Measurements from ENCODE around the gene CPNE5. TPM values are rescaled to one million over a fixed set of nuclear protein-coding genes. Genes with fewer than 3 reads are reported as not detected.

Gene CPNE5
- total RNA-seq, 1 donor from 2014 or later: 2.9 TPM

GRCh38 chr6:36692861-36693702 is 146.2 kb downstream of the CPNE5 start:
- Mint-ChIP-seq H3K27me3 (ENCODE audit: unreplicated experiment) (peaks cover 8% of the 10 kb centered on the region), H3K36me3 (ENCODE audit: unreplicated experiment) (no peaks in the 10 kb centered on the region), H3K4me1 (ENCODE audit: low read depth, unreplicated experiment) (peaks cover 2% of the 10 kb centered on the region), H3K4me3 (ENCODE audit: unreplicated experiment) (no peak overlapping the region), H3K27ac (ENCODE audit: unreplicated experiment) (no peak overlapping the region), H3K9me3 (ENCODE audit: unreplicated experiment) (no peaks in the 10 kb centered on the region)
- no peak for DNase-seq
- no peak for TF ChIP-seq CTCF (IDR thresholded peaks at IDR 0.05; ENCODE audit: partially characterized antibody, unreplicated experiment)

DNA sequence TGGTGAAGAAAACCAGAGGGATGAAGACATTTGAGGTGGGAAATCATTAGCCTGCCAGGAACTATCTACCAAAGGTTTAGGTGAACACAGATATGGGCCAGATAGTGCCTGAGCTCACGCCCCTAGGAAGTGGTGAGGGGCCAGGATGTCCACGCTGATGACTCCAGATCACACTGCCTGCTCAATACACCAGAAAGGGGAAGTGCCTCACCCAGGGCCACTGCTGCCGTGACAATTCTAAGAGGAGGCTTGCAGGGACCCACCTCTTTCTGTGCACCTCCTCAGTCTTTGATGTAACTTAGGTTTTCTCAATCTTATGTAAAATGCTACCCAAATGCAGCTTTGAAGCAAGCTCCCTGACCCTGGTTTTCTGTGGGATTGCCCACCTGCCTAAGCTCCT is 147.0 kb downstream of the CPNE5 start:
- H3K4me1 Mint-ChIP-seq (ENCODE audit: low read depth, unreplicated experiment): peaks cover 2% of the 10 kb centered on the region
- no peak overlapping the region for H3K4me3 Mint-ChIP-seq (ENCODE audit: unreplicated experiment)
- H3K36me3 Mint-ChIP-seq (ENCODE audit: unreplicated experiment): no peaks in the 10 kb centered on the region
- no peaks in the 10 kb centered on the region for H3K9me3 Mint-ChIP-seq (ENCODE audit: unreplicated experiment)
- peaks cover 8% of the 10 kb centered on the region for H3K27me3 Mint-ChIP-seq (ENCODE audit: unreplicated experiment)
- H3K27ac Mint-ChIP-seq (ENCODE audit: unreplicated experiment): no peak overlapping the region
- no peak for TF ChIP-seq CTCF (IDR thresholded peaks at IDR 0.05; ENCODE audit: partially characterized antibody, unreplicated experiment)
- DNase-seq: no peak

DNA sequence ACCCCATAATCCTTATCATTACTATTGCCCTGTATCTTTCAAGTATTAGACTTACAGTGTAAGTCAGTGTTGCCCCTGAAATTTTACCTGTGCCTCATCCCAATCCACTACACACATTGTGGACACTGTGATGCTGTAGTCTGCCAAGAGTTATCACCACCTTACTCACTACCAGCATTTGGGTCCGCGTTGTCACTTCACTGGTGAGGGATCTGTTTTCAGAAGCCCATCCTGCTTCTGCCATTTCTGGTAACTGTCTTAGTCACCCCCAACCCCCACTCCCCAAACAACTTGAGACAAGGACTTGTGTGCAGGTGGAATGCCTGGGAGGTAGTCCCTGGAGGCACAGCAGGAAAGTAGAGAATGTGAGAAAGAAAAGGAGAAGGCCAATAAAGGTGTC is 147.6 kb downstream of the CPNE5 start:
- Mint-ChIP-seq H3K27ac (ENCODE audit: unreplicated experiment) (no peak overlapping the region), H3K9me3 (ENCODE audit: unreplicated experiment) (no peaks in the 10 kb centered on the region), H3K4me3 (ENCODE audit: unreplicated experiment) (no peak overlapping the region), H3K27me3 (ENCODE audit: unreplicated experiment) (peaks cover 8% of the 10 kb centered on the region), H3K4me1 (ENCODE audit: low read depth, unreplicated experiment) (peaks cover 2% of the 10 kb centered on the region), H3K36me3 (ENCODE audit: unreplicated experiment) (no peaks in the 10 kb centered on the region)
- no peak for DNase-seq
- TF ChIP-seq CTCF (IDR thresholded peaks at IDR 0.05; ENCODE audit: partially characterized antibody, unreplicated experiment): no peak

DNA sequence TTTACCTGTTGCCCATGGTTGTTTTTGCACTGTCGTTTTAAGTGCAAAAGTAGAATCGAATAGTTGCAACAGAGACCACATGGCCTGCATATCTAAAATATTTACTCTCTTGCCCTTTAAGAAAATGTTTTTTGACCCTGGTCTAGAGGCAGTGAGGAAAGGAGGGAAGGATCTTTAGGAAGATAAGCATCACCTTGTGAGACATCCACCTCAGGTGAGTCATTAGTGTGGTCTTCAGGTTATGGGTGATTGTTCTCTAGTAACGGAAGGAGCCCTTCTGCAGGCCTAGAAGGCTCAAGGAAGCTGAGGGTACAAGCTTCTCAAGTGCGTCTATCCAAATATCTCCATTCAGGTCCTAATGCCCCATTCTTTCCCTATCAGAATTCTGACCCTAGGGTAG is 148.2 kb downstream of the CPNE5 start:
- Mint-ChIP-seq H3K27ac (ENCODE audit: unreplicated experiment) (no peak overlapping the region), H3K36me3 (ENCODE audit: unreplicated experiment) (no peaks in the 10 kb centered on the region), H3K27me3 (ENCODE audit: unreplicated experiment) (peaks cover 8% of the 10 kb centered on the region), H3K9me3 (ENCODE audit: unreplicated experiment) (no peaks in the 10 kb centered on the region), H3K4me3 (ENCODE audit: unreplicated experiment) (no peak overlapping the region), H3K4me1 (ENCODE audit: low read depth, unreplicated experiment) (peaks cover 2% of the 10 kb centered on the region)
- no peak for DNase-seq
- no peak for TF ChIP-seq CTCF (IDR thresholded peaks at IDR 0.05; ENCODE audit: partially characterized antibody, unreplicated experiment)

Other genes with a start within 250 kb of the CPNE5 start
- 288 TPM for gene SRSF3, start 245.1 kb downstream of the CPNE5 start, total RNA-seq (ENCODE audit: unreplicated experiment)
- 41.3 TPM for gene CDKN1A, start 160.7 kb downstream of the CPNE5 start, total RNA-seq (ENCODE audit: unreplicated experiment)
- gene RAB44, start 141.6 kb downstream of the CPNE5 start, total RNA-seq (ENCODE audit: unreplicated experiment): not detected
- gene PPIL1, start 35.4 kb upstream of the CPNE5 start, total RNA-seq (ENCODE audit: unreplicated experiment): 28.6 TPM
- 57.0 TPM for gene C6orf89, start 46.5 kb upstream of the CPNE5 start, total RNA-seq (ENCODE audit: unreplicated experiment)
- not detected for gene PI16, start 115.3 kb upstream of the CPNE5 start, total RNA-seq (ENCODE audit: unreplicated experiment)
- 179 TPM for gene MTCH1, start 146.8 kb upstream of the CPNE5 start, total RNA-seq (ENCODE audit: unreplicated experiment)
- gene FGD2, start 166.2 kb upstream of the CPNE5 start, total RNA-seq (ENCODE audit: unreplicated experiment): not detected

Measured in glutamatergic neuron (in vitro differentiated cells).